K562 (cell line): Measurements from ENCODE around the gene JPT2. TPM values are rescaled to one million over a fixed set of nuclear protein-coding genes. Genes with fewer than 3 reads are reported as not detected.

Experiments
- CREB3L1 ChIP-seq: fragments of 450-650 bp; IDR thresholded peaks from 2 replicates; pipeline ENCODE4 v1.6.1; 2014; ENCODE audit warnings: low read depth, mild to moderate bottlenecking, moderate library complexity, borderline replicate concordance
- CREM ChIP-seq: IDR thresholded peaks from 2 replicates; pipeline ENCODE4 v1.6.1; 2014; ENCODE audit warnings: antibody characterized with exemption, low read depth
- FOXP1 ChIP-seq: sonication (generic); formaldehyde crosslinking; IDR thresholded peaks from 2 replicates; pipeline ENCODE4 v1.8.0; 2022; ENCODE audit warnings: mild to moderate bottlenecking, missing genetic modification reagents
- MXD1 ChIP-seq: fragments of 250-450 bp; sonication (Bioruptor Pico); IDR thresholded peaks from 2 replicates; pipeline ENCODE4 v1.8.0; 2021; ENCODE audit warnings: borderline replicate concordance, mild to moderate bottlenecking, moderate library complexity; ENCODE audit not compliant: poor library complexity, severe bottlenecking
- RAD51 ChIP-seq: fragments of 450-650 bp; IDR thresholded peaks from 2 replicates; pipeline ENCODE4 v1.7.1; 2016; ENCODE audit warnings: low read depth, mild to moderate bottlenecking, borderline replicate concordance
- SAFB ChIP-seq: fragments of 200-400 bp; formaldehyde crosslinking; IDR thresholded peaks from 2 replicates; pipeline ENCODE4 v1.6.1; 2017; ENCODE audit warnings: low read depth, low read length, borderline replicate concordance
- TCF3 ChIP-seq: sonication (generic); formaldehyde crosslinking; IDR thresholded peaks from 2 replicates; pipeline ENCODE4 v1.4.0; 2020; ENCODE audit warnings: mild to moderate bottlenecking, missing genetic modification reagents
- ZNF174 ChIP-seq: fragments of 250-450 bp; sonication (Bioruptor Pico); IDR thresholded peaks from 2 replicates; pipeline ENCODE4 v1.4.0; 2020; ENCODE audit warnings: mild to moderate bottlenecking
- ZNF717 ChIP-seq: fragments of 250-450 bp; sonication (Bioruptor Pico); IDR thresholded peaks from 2 replicates; pipeline ENCODE4 v1.5.0; 2021
- polyA plus RNA-seq, 8 experiments: library from polyadenylated mRNA; depleted of rRNA in 4 of 8; stranded (reverse) in 5 of 8; unstranded in 3 of 8; fragments of >200 nt; fragmentation: Nextera tagmentation in 2 of 8; fragmentation: Illumina TruSeq in 1 of 8; extraction: Ambion mirVana in 2 of 8; extraction: Trizol in 1 of 8; gene quantifications; 2 replicates each; pipeline versions ENCODE4 v1.2.1 to v1.2.3, GENCODE V29; 2011 to 2014; ENCODE audit warnings: inconsistent platforms in 1 of 8, missing spikeins in 1 of 8
- total RNA-seq, 7 experiments: library from RNA; depleted of rRNA in 6 of 7; stranded (reverse); fragments of >200 nt in 6 of 7; fragmentation: Illumina TruSeq in 2 of 7; extraction: Trizol in 2 of 7; gene quantifications; 2 replicates each; pipeline versions ENCODE4 v1.2.1 to v1.2.3, GENCODE V29; 2011 to 2021; ENCODE audit warnings: low replicate concordance in 1 of 7
- TF ChIP-seq, protein P1 (sequence below): fragments of 200-800 bp; sonication (Bioruptor generic); IDR thresholded peaks from 2 replicates; pipeline ENCODE4 v1.6.1; 2016; ENCODE audit warnings: missing genetic modification characterization, missing compliant biosample characterization

JPT2 gene
- total and polyA plus RNA-seq, 9 of the 15 experiments (the other 6 are each of a cell fraction or from before 2014, with no cell fraction given) = 25.5 to 133 (median 106) TPM

GRCh38 chr16:1677942-1678499, at the start of gene JPT2 (continued):
- TF ChIP-seq, protein P1, sequence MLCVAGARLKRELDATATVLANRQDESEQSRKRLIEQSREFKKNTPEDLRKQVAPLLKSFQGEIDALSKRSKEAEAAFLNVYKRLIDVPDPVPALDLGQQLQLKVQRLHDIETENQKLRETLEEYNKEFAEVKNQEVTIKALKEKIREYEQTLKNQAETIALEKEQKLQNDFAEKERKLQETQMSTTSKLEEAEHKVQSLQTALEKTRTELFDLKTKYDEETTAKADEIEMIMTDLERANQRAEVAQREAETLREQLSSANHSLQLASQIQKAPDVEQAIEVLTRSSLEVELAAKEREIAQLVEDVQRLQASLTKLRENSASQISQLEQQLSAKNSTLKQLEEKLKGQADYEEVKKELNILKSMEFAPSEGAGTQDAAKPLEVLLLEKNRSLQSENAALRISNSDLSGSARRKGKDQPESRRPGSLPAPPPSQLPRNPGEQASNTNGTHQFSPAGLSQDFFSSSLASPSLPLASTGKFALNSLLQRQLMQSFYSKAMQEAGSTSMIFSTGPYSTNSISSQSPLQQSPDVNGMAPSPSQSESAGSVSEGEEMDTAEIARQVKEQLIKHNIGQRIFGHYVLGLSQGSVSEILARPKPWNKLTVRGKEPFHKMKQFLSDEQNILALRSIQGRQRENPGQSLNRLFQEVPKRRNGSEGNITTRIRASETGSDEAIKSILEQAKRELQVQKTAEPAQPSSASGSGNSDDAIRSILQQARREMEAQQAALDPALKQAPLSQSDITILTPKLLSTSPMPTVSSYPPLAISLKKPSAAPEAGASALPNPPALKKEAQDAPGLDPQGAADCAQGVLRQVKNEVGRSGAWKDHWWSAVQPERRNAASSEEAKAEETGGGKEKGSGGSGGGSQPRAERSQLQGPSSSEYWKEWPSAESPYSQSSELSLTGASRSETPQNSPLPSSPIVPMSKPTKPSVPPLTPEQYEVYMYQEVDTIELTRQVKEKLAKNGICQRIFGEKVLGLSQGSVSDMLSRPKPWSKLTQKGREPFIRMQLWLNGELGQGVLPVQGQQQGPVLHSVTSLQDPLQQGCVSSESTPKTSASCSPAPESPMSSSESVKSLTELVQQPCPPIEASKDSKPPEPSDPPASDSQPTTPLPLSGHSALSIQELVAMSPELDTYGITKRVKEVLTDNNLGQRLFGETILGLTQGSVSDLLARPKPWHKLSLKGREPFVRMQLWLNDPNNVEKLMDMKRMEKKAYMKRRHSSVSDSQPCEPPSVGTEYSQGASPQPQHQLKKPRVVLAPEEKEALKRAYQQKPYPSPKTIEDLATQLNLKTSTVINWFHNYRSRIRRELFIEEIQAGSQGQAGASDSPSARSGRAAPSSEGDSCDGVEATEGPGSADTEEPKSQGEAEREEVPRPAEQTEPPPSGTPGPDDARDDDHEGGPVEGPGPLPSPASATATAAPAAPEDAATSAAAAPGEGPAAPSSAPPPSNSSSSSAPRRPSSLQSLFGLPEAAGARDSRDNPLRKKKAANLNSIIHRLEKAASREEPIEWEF (CRISPR knock-in tag) = no peak
- TF ChIP-seq RAD51 (no peak), ZNF174 (CRISPR knock-in tag) (no peak), SAFB (no peak), CREB3L1 (peak; percentile 45; the same call in 1 of the 2 replicates), CREM (peak; percentile 85), MXD1 (no peak), FOXP1 (no peak), TCF3 (CRISPR knock-in tag) (no peak), ZNF717 (CRISPR knock-in tag) (no peak)
